Lower leg skin (tissue), 3 donors: ENCODE measurements around the gene GORAB.

Experiments used
- POLR2A ChIP-seq, 2 donors: fragments of 450-650 bp; IDR thresholded peaks; one replicate each; pipeline ENCODE4 v1.6.1; 2016 to 2017; ENCODE audit warnings: antibody characterized with exemption in 2 of 2, mild to moderate bottlenecking in 1 of 2, moderate library complexity in 1 of 2
- TF ChIP-seq, protein P1 (sequence below), 3 donors: fragments of 450-650 bp; IDR thresholded peaks; one replicate each; pipeline ENCODE4 v1.5.1; 2016; ENCODE audit warnings: antibody characterized with exemption in 3 of 3, mild to moderate bottlenecking in 3 of 3, moderate library complexity in 2 of 3

DNA sequence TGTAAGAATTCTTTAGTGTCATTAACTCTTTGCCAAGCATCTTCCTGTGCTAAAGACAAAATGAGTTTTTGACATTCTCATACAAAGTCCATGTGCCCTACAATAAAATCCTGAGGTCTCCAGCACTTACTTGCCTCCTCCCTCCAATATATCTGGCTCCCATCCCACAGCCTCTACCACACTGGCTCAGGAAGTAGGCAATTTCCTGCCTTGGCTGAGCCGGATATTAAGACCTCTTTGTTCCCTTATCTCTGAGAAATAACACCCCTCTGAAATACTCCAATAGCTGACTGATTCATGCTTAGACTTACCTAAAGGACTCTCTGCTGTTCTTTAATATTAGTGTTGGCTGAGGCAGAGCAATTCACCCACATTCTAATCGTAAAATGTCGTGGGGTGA, 37.6 kb upstream of the GORAB start:
- TF ChIP-seq, protein P1, sequence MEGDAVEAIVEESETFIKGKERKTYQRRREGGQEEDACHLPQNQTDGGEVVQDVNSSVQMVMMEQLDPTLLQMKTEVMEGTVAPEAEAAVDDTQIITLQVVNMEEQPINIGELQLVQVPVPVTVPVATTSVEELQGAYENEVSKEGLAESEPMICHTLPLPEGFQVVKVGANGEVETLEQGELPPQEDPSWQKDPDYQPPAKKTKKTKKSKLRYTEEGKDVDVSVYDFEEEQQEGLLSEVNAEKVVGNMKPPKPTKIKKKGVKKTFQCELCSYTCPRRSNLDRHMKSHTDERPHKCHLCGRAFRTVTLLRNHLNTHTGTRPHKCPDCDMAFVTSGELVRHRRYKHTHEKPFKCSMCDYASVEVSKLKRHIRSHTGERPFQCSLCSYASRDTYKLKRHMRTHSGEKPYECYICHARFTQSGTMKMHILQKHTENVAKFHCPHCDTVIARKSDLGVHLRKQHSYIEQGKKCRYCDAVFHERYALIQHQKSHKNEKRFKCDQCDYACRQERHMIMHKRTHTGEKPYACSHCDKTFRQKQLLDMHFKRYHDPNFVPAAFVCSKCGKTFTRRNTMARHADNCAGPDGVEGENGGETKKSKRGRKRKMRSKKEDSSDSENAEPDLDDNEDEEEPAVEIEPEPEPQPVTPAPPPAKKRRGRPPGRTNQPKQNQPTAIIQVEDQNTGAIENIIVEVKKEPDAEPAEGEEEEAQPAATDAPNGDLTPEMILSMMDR (IDR thresholded peaks at IDR 0.05), result no peak
- TF ChIP-seq POLR2A (IDR thresholded peaks at IDR 0.05), result no peak
